IMR-90 (cell line): ENCODE results near the gene PPP2R1B. TPM values are rescaled to one million over a fixed set of nuclear protein-coding genes. Genes with fewer than 3 reads are reported as not detected.

ENCODE experiments used
- ATAC-seq: fragments of 200-7000 bp; cut with Tn5 transposase; 2 replicates; pipeline ENCODE4 v1.9.1; 2020; ENCODE audit warnings: low read depth, mild to moderate bottlenecking, moderate library complexity
- BruUV-seq: library from RNA; stranded (reverse); fragments of 400-500 nt; replicated peaks from 2 replicates; lab custom pipeline; 2021; lab: Mats Ljungman, UMichigan
- CTCF ChIA-PET: fragments of 300-600 bp; formaldehyde crosslinking; extraction: SDS; loops from one replicate; lab custom pipeline; 2021; ENCODE audit warnings: antibody characterized with exemption; lab: Yijun Ruan, JAX
- POLR2A ChIA-PET: fragments of 300-600 bp; sonication (Branson Sonifier 250); formaldehyde crosslinking; loops from one replicate; lab custom pipeline; 2022; ENCODE audit warnings: antibody characterized with exemption; ENCODE audit not compliant: unreplicated experiment; lab: Charles Lee
- DNase-seq: peaks from one replicate; pipeline ENCODE4 v3.0.0; 2013
- H2AFZ ChIP-seq: replicated peaks from 2 replicates; pipeline ENCODE3; 2013; ENCODE audit warnings: low read length, mild to moderate bottlenecking; ENCODE audit not compliant: poor library complexity
- H2AK5ac ChIP-seq: 2 replicates; pipeline ENCODE4 v1.6.1; 2013; ENCODE audit warnings: low read depth, low read length, inconsistent platforms
- H2AK9ac ChIP-seq: replicated peaks from 2 replicates; pipeline ENCODE3; 2013; ENCODE audit warnings: mild to moderate bottlenecking, low read depth, low read length, moderate library complexity; ENCODE audit not compliant: poor library complexity
- H2BK120ac ChIP-seq: 2 replicates; pipeline ENCODE4 v1.6.1; 2013; ENCODE audit warnings: low read depth, low read length, inconsistent platforms
- H2BK15ac ChIP-seq: 3 replicates; pipeline ENCODE4 v1.6.1; 2013; ENCODE audit warnings: low read depth, low read length, inconsistent platforms
- H2BK20ac ChIP-seq: 2 replicates; pipeline ENCODE4 v1.6.1; 2013; ENCODE audit warnings: low read depth, mild to moderate bottlenecking, inconsistent platforms, low read length, moderate library complexity
- H2BK5ac ChIP-seq: 2 replicates; pipeline ENCODE4 v1.6.1; 2013; ENCODE audit warnings: mild to moderate bottlenecking, low read depth, low read length, inconsistent platforms; ENCODE audit not compliant: poor library complexity, severe bottlenecking
- H3K14ac ChIP-seq: replicated peaks from 2 replicates; pipeline ENCODE4 v1.6.1; 2013; ENCODE audit warnings: low read depth, low read length, inconsistent platforms
- H3K18ac ChIP-seq: 2 replicates; pipeline ENCODE4 v1.6.1; 2013; ENCODE audit warnings: low read depth, low read length, control low read depth
- H3K23ac ChIP-seq: 2 replicates; pipeline ENCODE4 v1.6.1; 2013; ENCODE audit warnings: low read depth, low read length, inconsistent platforms
- H3K27ac ChIP-seq: 2 replicates; pipeline ENCODE4 v1.5.1; 2013; ENCODE audit warnings: mild to moderate bottlenecking, control low read depth, low read length; ENCODE audit not compliant: insufficient read depth
- H3K27me3 ChIP-seq: 2 replicates; pipeline ENCODE4 v1.6.1; 2013; ENCODE audit warnings: low read length; ENCODE audit not compliant: control insufficient read depth, insufficient read depth
- H3K36me3 ChIP-seq: 2 replicates; pipeline ENCODE4 v1.6.1; 2013; ENCODE audit warnings: low read length, mixed read lengths; ENCODE audit not compliant: control insufficient read depth, insufficient read depth
- H3K4ac ChIP-seq: 2 replicates; pipeline ENCODE4 v1.6.1; 2013; ENCODE audit warnings: low read depth, low read length, inconsistent platforms
- H3K4me1 ChIP-seq: 2 replicates; pipeline ENCODE4 v1.6.1; 2013; ENCODE audit warnings: low read length, mixed read lengths; ENCODE audit not compliant: control insufficient read depth, insufficient read depth
- H3K4me2 ChIP-seq: 2 replicates; pipeline ENCODE4 v1.6.1; 2013; ENCODE audit warnings: low read depth, mild to moderate bottlenecking, control low read depth, low read length, moderate library complexity
- H3K4me3 ChIP-seq: 2 replicates; pipeline ENCODE4 v1.5.1; 2013; ENCODE audit warnings: low read depth, mild to moderate bottlenecking, control low read depth, low read length, moderate library complexity; ENCODE audit not compliant: insufficient read depth
- H3K56ac ChIP-seq: 2 replicates; pipeline ENCODE4 v1.6.1; 2013; ENCODE audit warnings: low read length, inconsistent platforms; ENCODE audit not compliant: insufficient read depth; ENCODE audit errors: extremely low read depth
- H3K79me1 ChIP-seq, 2 experiments: 2 replicates each; pipeline ENCODE4 v1.6.1; 2013; ENCODE audit warnings: low read length in 2 of 2, inconsistent platforms in 1 of 2, low read depth in 1 of 2
- H3K9ac ChIP-seq: 2 replicates; pipeline ENCODE4 v1.6.1; 2013; ENCODE audit warnings: low read depth, low read length, control low read depth
- H3K9me1 ChIP-seq: 2 replicates; pipeline ENCODE4 v1.6.1; 2013; ENCODE audit warnings: low read length, inconsistent platforms; ENCODE audit not compliant: insufficient read depth
- H3K9me3 ChIP-seq: 2 replicates; pipeline ENCODE4 v1.6.1; 2013; ENCODE audit warnings: low read length; ENCODE audit not compliant: control insufficient read depth, insufficient read depth
- H4K20me1 ChIP-seq: 2 replicates; pipeline ENCODE4 v1.6.1; 2013; ENCODE audit warnings: low read length, inconsistent platforms; ENCODE audit not compliant: insufficient read depth
- H4K5ac ChIP-seq: 2 replicates; pipeline ENCODE4 v1.6.1; 2013; ENCODE audit warnings: mild to moderate bottlenecking, low read depth, low read length, control low read depth
- H4K8ac ChIP-seq, 2 experiments: 2 replicates each; pipeline ENCODE4 v1.6.1; 2013; ENCODE audit warnings: low read depth in 2 of 2, low read length in 2 of 2, control low read depth in 1 of 2, inconsistent platforms in 1 of 2
- H4K91ac ChIP-seq: 2 replicates; pipeline ENCODE4 v1.6.1; 2013; ENCODE audit warnings: low read depth, low read length, inconsistent platforms; ENCODE audit not compliant: insufficient read depth
- BHLHE40 ChIP-seq: fragments of 150-350 bp; IDR thresholded peaks from 2 replicates; pipeline ENCODE4 v1.6.1; 2016; ENCODE audit warnings: mild to moderate bottlenecking, low read depth, low read length
- CEBPB ChIP-seq: IDR thresholded peaks from 2 replicates; pipeline ENCODE4 v1.6.1; 2012; ENCODE audit warnings: low read depth, low read length, improper control_type of control experiment
- CHD1 ChIP-seq: IDR thresholded peaks from 2 replicates; pipeline ENCODE4 v1.6.1; 2012; ENCODE audit warnings: low read depth, low read length, improper control_type of control experiment
- CTCF ChIP-seq: conservative IDR thresholded peaks from 2 replicates; pipeline ENCODE4 v1.5.1; 2012; ENCODE audit warnings: mild to moderate bottlenecking, low read depth, low read length, improper control_type of control experiment
- ELK1 ChIP-seq: fragments of 150-350 bp; IDR thresholded peaks from 2 replicates; pipeline ENCODE4 v1.6.1; 2016; ENCODE audit warnings: low read depth, mild to moderate bottlenecking, low read length, moderate library complexity, borderline replicate concordance
- FOS ChIP-seq: fragments of 150-350 bp; IDR thresholded peaks from 2 replicates; pipeline ENCODE4 v1.6.1; 2016; ENCODE audit warnings: low read depth, low read length
- MAZ ChIP-seq: IDR thresholded peaks from 2 replicates; pipeline ENCODE4 v1.6.1; 2012; ENCODE audit warnings: low read depth, mild to moderate bottlenecking, low read length, improper control_type of control experiment, moderate library complexity, borderline replicate concordance
- MXI1 ChIP-seq: IDR thresholded peaks from 2 replicates; pipeline ENCODE4 v1.6.1; 2012; ENCODE audit warnings: low read depth, mild to moderate bottlenecking, low read length, moderate library complexity, borderline replicate concordance
- NFE2L2 ChIP-seq: fragments of 150-350 bp; IDR thresholded peaks from 2 replicates; pipeline ENCODE4 v1.6.1; 2016; ENCODE audit warnings: low read depth, mild to moderate bottlenecking, low read length
- POLR2A ChIP-seq: IDR thresholded peaks from 2 replicates; pipeline ENCODE4 v1.6.1; 2012; ENCODE audit warnings: mild to moderate bottlenecking, low read depth, low read length
- RAD21 ChIP-seq: IDR thresholded peaks from 2 replicates; pipeline ENCODE4 v1.6.1; 2012; ENCODE audit warnings: low read length, improper control_type of control experiment
- RCOR1 ChIP-seq: IDR thresholded peaks from 2 replicates; pipeline ENCODE4 v1.6.1; 2012; ENCODE audit warnings: mild to moderate bottlenecking, low read length, improper control_type of control experiment; ENCODE audit not compliant: insufficient replicate concordance
- RFX5 ChIP-seq: IDR thresholded peaks from 2 replicates; pipeline ENCODE4 v1.8.0; 2012; ENCODE audit warnings: low read depth, mild to moderate bottlenecking, low read length, moderate library complexity
- SMC3 ChIP-seq: fragments of 150-350 bp; IDR thresholded peaks from 2 replicates; pipeline ENCODE4 v1.6.1; 2016; ENCODE audit warnings: low read depth, mild to moderate bottlenecking, antibody characterized with exemption, low read length, moderate library complexity
- USF2 ChIP-seq: fragments of 150-350 bp; IDR thresholded peaks from 2 replicates; pipeline ENCODE4 v1.6.1; 2017; ENCODE audit warnings: mild to moderate bottlenecking, antibody characterized with exemption, low read length, low read depth
- WGBS, 2 experiments: methylation state at CpG; one replicate each; pipeline versions ENCODE4 v1.1.5 to v1.1.7; 2013; ENCODE audit warnings: missing lambda C conversion rate in 2 of 2; ENCODE audit not compliant: insufficient read length in 1 of 2; ENCODE audit errors: extremely low coverage in 2 of 2; 5-methylcytosine and 5-hydroxymethylcytosine counted together
- dilution Hi-C: fragments of 300-500 bp; cut with HindIII; formaldehyde crosslinking; loops from one replicate; pipeline ENCODE4 v1.14.3; 2018; ENCODE audit warnings: low sequenced_read_pairs; ENCODE audit not compliant: unreplicated experiment
- in situ Hi-C: fragments of 300-500 bp; cut with MboI; formaldehyde crosslinking; loops from 3 replicates; pipeline ENCODE4 v1.14.3; 2019; ENCODE audit warnings: low sequenced_read_pairs, inconsistent platforms, mixed read lengths
- intact Hi-C: fragments of 100-400 bp; cut with micrococcal nuclease; formaldehyde crosslinking; loops from 2 replicates; pipeline ENCODE4 v1.10.0; 2022
- polyA plus RNA-seq, 3 experiments: library from polyadenylated mRNA; depleted of rRNA; stranded (reverse); fragments of >200 nt; gene quantifications; 2 replicates each; pipeline ENCODE4 v1.2.3, GENCODE V29; 2012; ENCODE audit warnings: low replicate concordance in 1 of 3
- total RNA-seq: library from RNA; depleted of rRNA; stranded (reverse); fragments of >200 nt; gene quantifications from 2 replicates; pipeline ENCODE4 v1.2.3, GENCODE V29; 2012

PPP2R1B gene
- total and polyA plus RNA-seq, 2 of the 4 experiments (the other 2 are of a cell fraction): 23.0 to 62.9 TPM

- Histone ChIP-seq H3K27ac (peak overlapping the region; percentile 96), H3K79me1 (peaks cover 8 to 69% of the 10 kb centered on the region in 2 experiments; a peak in 2 of 4 replicates), H2AFZ (peak overlapping the region; percentile 83), H3K27me3 (no peaks in the 10 kb centered on the region), H4K91ac (peak overlapping the region; percentile 94), H2AK9ac (peak overlapping the region; percentile 93), H2AK5ac (peak overlapping the region; percentile 97), H3K4ac (peak overlapping the region; percentile 93), H3K9me3 (no peaks in the 10 kb centered on the region), H4K5ac (peak overlapping the region; percentile 71), H3K18ac (peak overlapping the region; percentile 87), H2BK20ac (peak overlapping the region; percentile 77), H2BK120ac (peak overlapping the region; percentile 84), H3K56ac (no peak overlapping the region), H3K9ac (peak overlapping the region; percentile 27; the same call in 1 of the 2 replicates), H3K4me3 (no peak overlapping the region), H3K14ac (peak overlapping the region; percentile 89), H3K4me1 (peaks cover 64% of the 10 kb centered on the region), H3K36me3 (peaks cover 9% of the 10 kb centered on the region), H4K8ac (peak overlapping the region; percentile 2 to 89; a peak in 3 of 4 replicates), H2BK5ac (peak overlapping the region; percentile 95), H4K20me1 (no peaks in the 10 kb centered on the region), H3K9me1 (peaks cover 40% of the 10 kb centered on the region), H3K4me2 (no peak overlapping the region), H2BK15ac (peak overlapping the region; percentile 76; the same call in 2 of the 3 replicates), H3K23ac (peak overlapping the region; percentile 86)
- in situ Hi-C loops: no loop called here
- TF ChIP-seq CTCF (no peak), BHLHE40 (no peak), CHD1 (no peak), ELK1 (no peak), RFX5 (no peak), SMC3 (no peak), NFE2L2 (no peak), MXI1 (no peak), RAD21 (no peak), FOS (no peak), RCOR1 (no peak), USF2 (no peak), MAZ (no peak), POLR2A (no peak), CEBPB (no peak)
- 44% methylated on average over 4 of the region's 9 CpGs; no CpG with 5 or more reads in 1 of the 2 experiments for WGBS, 2 experiments
- ATAC-seq (no peak), DNase-seq (no peak)
- no TSS peak for BruUV-seq
- intact Hi-C loops: no loop called here
- ChIA-PET CTCF (interaction anchor here (0.5 to 1.1 kb wide), 2 partner anchors 44 to 124 kb away, joined by 3 to 4 read pairs; no protein-coding TSS in a partner anchor), POLR2A (interaction anchor here (0.7 to 1.3 kb wide), 2 partner anchors 33 to 60 kb away, joined by 3 to 9 read pairs; no protein-coding TSS in a partner anchor)
- dilution Hi-C loops: no loop called here
These were observed 32.5 kb downstream of the PPP2R1B start for GRCh38 chr11:111733611-111734088.
